Neural progenitor cell (in vitro differentiated cells): ENCODE results near the gene ENO1. TPM values are rescaled to one million over a fixed set of nuclear protein-coding genes. Genes with fewer than 3 reads are reported as not detected.

Source experiments
- DNase-seq: peaks from one replicate; pipeline ENCODE4 v3.0.0-alpha.2; 2016; ENCODE audit warnings: low spot score
- H2AFZ ChIP-seq: fragments of 200-600 bp; sonication (generic); replicated peaks from 2 replicates; pipeline ENCODE4 v1.6.1; 2016; ENCODE audit warnings: antibody characterized with exemption
- H3F3A ChIP-seq: fragments of 200-600 bp; sonication (generic); 2 replicates; pipeline ENCODE4 v1.6.1; 2016; ENCODE audit warnings: antibody characterized with exemption, low read depth
- H3K27ac ChIP-seq: fragments of 200-600 bp; sonication (generic); 2 replicates; pipeline ENCODE4 v1.5.1; 2016; ENCODE audit warnings: mild to moderate bottlenecking
- H3K27me3 ChIP-seq: fragments of 200-600 bp; sonication (generic); 2 replicates; pipeline ENCODE4 v1.6.1; 2016; ENCODE audit warnings: mild to moderate bottlenecking, moderate library complexity
- H3K36me3 ChIP-seq: fragments of 200-600 bp; sonication (generic); 2 replicates; pipeline ENCODE4 v1.5.1; 2016
- H3K4me1 ChIP-seq: fragments of 200-600 bp; sonication (generic); 2 replicates; pipeline ENCODE4 v1.6.1; 2016; ENCODE audit warnings: mixed run types
- H3K4me2 ChIP-seq: fragments of 200-600 bp; sonication (generic); 2 replicates; pipeline ENCODE4 v1.6.1; 2016
- H3K4me3 ChIP-seq: fragments of 200-600 bp; sonication (generic); 2 replicates; pipeline ENCODE4 v1.5.1; 2016
- H3K79me2 ChIP-seq: fragments of 200-600 bp; sonication (generic); 2 replicates; pipeline ENCODE4 v1.6.1; 2016; ENCODE audit warnings: low read depth
- H3K9ac ChIP-seq: fragments of 200-600 bp; sonication (generic); 2 replicates; pipeline ENCODE4 v1.6.1; 2016
- H3K9me3 ChIP-seq: fragments of 200-600 bp; sonication (generic); 2 replicates; pipeline ENCODE4 v1.5.1; 2016; ENCODE audit warnings: low read depth
- H4K20me1 ChIP-seq: fragments of 200-600 bp; sonication (generic); 2 replicates; pipeline ENCODE4 v1.6.1; 2016; ENCODE audit warnings: low read depth
- H3K27ac Mint-ChIP-seq: 3 replicates; pipeline ENCODE4 v1.8.0; 2021; ENCODE audit warnings: mixed read lengths
- H3K27me3 Mint-ChIP-seq: 2 replicates; pipeline ENCODE4 v1.8.0; 2022; ENCODE audit warnings: low read depth, mild to moderate bottlenecking, inconsistent platforms, moderate library complexity, mixed read lengths; ENCODE audit not compliant: insufficient read depth
- H3K36me3 Mint-ChIP-seq: 3 replicates; pipeline ENCODE4 v1.8.0; 2021; ENCODE audit warnings: mixed read lengths
- H3K4me1 Mint-ChIP-seq: 3 replicates; pipeline ENCODE4 v1.8.0; 2021; ENCODE audit warnings: mixed read lengths
- H3K4me3 Mint-ChIP-seq: 3 replicates; pipeline ENCODE4 v1.8.0; 2021; ENCODE audit warnings: mild to moderate bottlenecking, moderate library complexity, mixed read lengths
- H3K9me3 Mint-ChIP-seq: 3 replicates; pipeline ENCODE4 v1.8.0; 2020; ENCODE audit warnings: mixed read lengths
- CTCF ChIP-seq: fragments of 200-600 bp; sonication (generic); IDR thresholded peaks from 2 replicates; pipeline ENCODE4 v1.5.1; 2017; ENCODE audit warnings: antibody characterized with exemption, mild to moderate bottlenecking
- EZH2 ChIP-seq: fragments of 200-600 bp; sonication (generic); IDR thresholded peaks from 2 replicates; pipeline ENCODE4 v1.6.1; 2017; ENCODE audit warnings: antibody characterized with exemption, mild to moderate bottlenecking, moderate library complexity
- EZH2phosphoT487 ChIP-seq: fragments of 200-600 bp; sonication (generic); IDR thresholded peaks from 2 replicates; pipeline ENCODE4 v1.6.1; 2017; ENCODE audit warnings: antibody characterized with exemption
- total RNA-seq: library from RNA; depleted of rRNA; stranded (reverse); fragments of >200 nt; gene quantifications from 2 replicates; pipeline ENCODE4 v1.2.3, GENCODE V29; 2015; ENCODE audit warnings: low replicate concordance

ENO1 gene
- total RNA-seq, 1 donor from 2014 or later, result 1,414 TPM

- no peaks in the 10 kb centered on the region for H3K36me3 ChIP-seq
- Mint-ChIP-seq H3K27me3 (peaks cover 6% of the 10 kb centered on the region), H3K4me1 (peaks cover 26% of the 10 kb centered on the region), H3K36me3 (no peaks in the 10 kb centered on the region), H3K4me3 (no peak overlapping the region), H3K27ac (peak overlapping the region; percentile 88), H3K9me3 (peaks cover 4% of the 10 kb centered on the region)
- H3K9ac ChIP-seq, result no peak overlapping the region
- H3F3A ChIP-seq, result no peaks in the 10 kb centered on the region
- DNase-seq, result no peak
- H3K27ac ChIP-seq, result no peak overlapping the region
- H3K79me2 ChIP-seq, result no peaks in the 10 kb centered on the region
- no peak overlapping the region for H3K4me3 ChIP-seq
- no peaks in the 10 kb centered on the region for H4K20me1 ChIP-seq
- no peak overlapping the region for H3K4me2 ChIP-seq
- TF ChIP-seq CTCF, result no peak
- TF ChIP-seq EZH2, result no peak
- no peak for TF ChIP-seq EZH2phosphoT487
- no peaks in the 10 kb centered on the region for H3K9me3 ChIP-seq
- H3K27me3 ChIP-seq, result no peaks in the 10 kb centered on the region
- H3K4me1 ChIP-seq, result no peaks in the 10 kb centered on the region
- H2AFZ ChIP-seq, result no peak overlapping the region
Measured at GRCh38 chr1:8846263-8846662, 32.2 kb downstream of the ENO1 start.

GRCh38 chr1:8845104-8846097 lies 33.1 kb downstream of the ENO1 start:
- Histone ChIP-seq H3K9ac (no peak overlapping the region), H3K4me1 (no peaks in the 10 kb centered on the region), H3K27me3 (no peaks in the 10 kb centered on the region), H3K79me2 (no peaks in the 10 kb centered on the region), H3K36me3 (no peaks in the 10 kb centered on the region), H3K4me3 (no peak overlapping the region), H4K20me1 (no peaks in the 10 kb centered on the region), H3F3A (no peaks in the 10 kb centered on the region), H3K27ac (no peak overlapping the region), H3K4me2 (no peak overlapping the region), H3K9me3 (no peaks in the 10 kb centered on the region), H2AFZ (no peak overlapping the region)
- Mint-ChIP-seq H3K36me3 (no peaks in the 10 kb centered on the region), H3K27ac (no peak overlapping the region), H3K4me3 (no peak overlapping the region), H3K4me1 (peaks cover 26% of the 10 kb centered on the region), H3K9me3 (peaks cover 10% of the 10 kb centered on the region), H3K27me3 (peaks cover 6% of the 10 kb centered on the region)
- DNase-seq, result no peak
- TF ChIP-seq EZH2 (no peak), CTCF (no peak), EZH2phosphoT487 (no peak)

GRCh38 chr1:8844501-8845006 lies 33.9 kb downstream of the ENO1 start:
- Histone ChIP-seq H3K4me1 (no peaks in the 10 kb centered on the region), H3K4me2 (no peak overlapping the region), H3K79me2 (no peaks in the 10 kb centered on the region), H3K27me3 (no peaks in the 10 kb centered on the region), H3K4me3 (no peak overlapping the region), H2AFZ (no peak overlapping the region), H4K20me1 (no peaks in the 10 kb centered on the region), H3K27ac (no peak overlapping the region), H3K9me3 (no peaks in the 10 kb centered on the region), H3K36me3 (no peaks in the 10 kb centered on the region), H3F3A (no peaks in the 10 kb centered on the region), H3K9ac (no peak overlapping the region)
- Mint-ChIP-seq H3K36me3 (no peaks in the 10 kb centered on the region), H3K4me3 (no peak overlapping the region), H3K9me3 (peaks cover 17% of the 10 kb centered on the region), H3K27ac (peak overlapping the region; percentile 69), H3K4me1 (peaks cover 26% of the 10 kb centered on the region), H3K27me3 (peaks cover 6% of the 10 kb centered on the region)
- TF ChIP-seq EZH2phosphoT487 (no peak), CTCF (no peak), EZH2 (no peak)
- no peak for DNase-seq
